ELR (cell line): ENCODE results near the gene CLCNKA.
"Not testable (repeated sequence)": the region's sequence is repeated elsewhere in the genome, so short reads cannot be mapped to it uniquely, and the experiment has no call there.

ENCODE experiments used
- DNase-seq: peaks from one replicate; pipeline ENCODE4 v3.0.0-alpha.2; 2015; ENCODE audit warnings: low read depth

CLCNKA gene

DNA sequence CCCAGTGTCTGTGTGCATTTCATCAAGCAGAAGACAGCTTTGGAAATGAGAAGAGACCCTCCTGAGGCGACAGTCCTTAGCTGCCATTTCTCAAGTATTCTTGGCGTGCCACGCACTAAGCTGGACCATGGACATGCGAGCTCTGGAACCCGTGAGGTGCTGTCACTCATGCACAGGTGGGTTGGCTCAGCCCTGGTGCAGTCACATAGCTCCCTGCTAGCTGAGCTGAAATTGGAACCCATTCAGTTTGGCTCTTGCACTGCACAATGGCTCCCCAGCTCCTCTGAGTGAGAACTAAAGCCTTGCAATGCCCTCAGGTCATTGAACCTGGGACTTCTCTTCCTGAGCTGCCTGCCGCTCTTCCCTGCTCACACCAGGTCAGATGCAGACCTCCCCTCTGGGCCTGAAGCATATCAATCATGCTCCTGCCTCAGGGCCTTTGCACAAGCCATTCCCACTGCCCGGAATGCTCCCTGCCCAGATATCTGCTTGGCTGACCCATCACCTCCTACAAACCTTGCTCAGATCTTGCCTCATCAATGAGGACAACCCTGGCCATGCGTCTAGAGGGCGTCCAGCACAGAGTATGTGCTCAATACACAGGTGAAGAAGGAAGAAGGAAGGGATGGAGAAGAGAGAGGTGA lies 24.1 kb upstream of the CLCNKA start:
- no peak for DNase-seq

DNA sequence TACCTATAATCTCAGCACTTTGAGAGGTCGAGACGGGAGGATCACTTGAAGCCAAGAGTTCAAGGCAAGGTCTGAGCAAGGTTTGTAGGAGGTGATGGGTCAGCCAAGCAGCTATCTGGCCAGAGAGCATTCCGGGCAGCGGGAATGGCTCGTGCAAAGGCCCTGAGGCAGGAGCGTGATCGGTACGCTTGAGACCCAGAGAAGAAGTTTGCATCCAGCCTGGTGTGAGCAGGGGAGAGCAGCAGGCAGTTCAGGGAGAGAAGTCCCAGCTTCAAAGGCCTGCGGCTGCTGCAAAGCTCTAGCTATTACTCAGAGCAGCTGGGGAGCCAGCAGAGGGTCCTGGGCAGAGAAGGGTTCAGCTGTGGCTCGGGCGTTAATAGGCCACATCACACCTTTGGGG lies 22.9 kb upstream of the CLCNKA start:
- DNase-seq, result no peak

DNA sequence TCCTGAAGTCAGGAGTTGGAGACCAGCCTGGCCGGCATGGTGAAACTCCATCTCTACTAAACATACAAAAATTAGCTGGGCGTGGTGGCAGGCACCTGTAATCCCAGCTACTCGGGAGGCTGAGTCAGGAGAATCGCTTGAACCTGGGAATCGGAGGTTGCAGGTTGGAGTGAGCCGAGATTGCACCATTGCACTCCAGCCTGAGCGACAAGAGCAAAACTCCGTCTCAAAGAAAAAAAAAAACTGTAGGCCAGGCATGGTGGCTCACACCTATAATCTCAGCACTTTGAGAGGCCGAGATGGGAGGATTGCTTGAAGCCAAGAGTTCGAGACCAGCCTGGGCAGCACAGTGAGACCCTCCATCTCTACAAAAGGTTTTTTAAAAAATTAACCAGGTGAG lies 20.6 kb upstream of the CLCNKA start:
- not testable (repeated sequence) for DNase-seq

DNA sequence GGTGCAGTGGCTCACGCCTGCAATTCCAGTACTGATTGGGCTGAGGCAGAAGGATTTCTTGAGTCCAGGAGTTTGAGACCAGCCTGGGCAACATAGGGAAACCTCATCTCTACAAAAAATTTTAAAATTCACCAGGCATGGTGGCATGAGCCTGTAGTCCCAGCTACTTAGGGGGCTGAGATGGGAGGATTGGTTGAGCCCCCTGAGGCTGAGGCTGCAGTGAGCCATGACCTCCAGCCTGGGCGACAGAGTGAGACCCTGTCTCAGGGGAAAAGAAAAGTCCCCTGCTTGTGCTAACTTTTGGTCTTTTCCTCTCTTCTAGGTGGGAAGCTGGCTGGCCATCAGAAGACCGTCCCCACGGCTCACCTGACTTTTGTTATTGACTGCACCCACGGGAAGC lies 16.2 kb upstream of the CLCNKA start:
- no peak for DNase-seq

DNA sequence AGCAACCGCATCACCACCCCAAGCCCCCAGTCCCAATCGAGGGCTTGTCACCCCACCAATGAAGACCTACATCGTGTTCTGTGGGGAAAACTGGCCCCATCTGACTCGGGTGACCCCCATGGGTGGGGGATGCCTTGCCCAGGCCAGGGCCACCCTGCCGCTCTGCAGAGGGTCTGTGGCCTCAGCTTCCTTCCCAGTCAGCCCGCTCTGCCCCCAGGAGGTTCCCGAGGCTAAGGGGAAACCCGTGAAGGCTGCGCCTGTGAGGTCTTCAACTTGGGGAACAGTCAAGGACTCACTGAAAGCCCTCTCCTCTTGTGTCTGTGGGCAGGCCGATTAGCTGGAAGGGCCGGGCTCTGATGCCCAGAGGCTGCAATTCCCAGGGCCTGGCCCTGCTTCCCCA lies 15.8 kb upstream of the CLCNKA start:
- DNase-seq, result no peak

DNA sequence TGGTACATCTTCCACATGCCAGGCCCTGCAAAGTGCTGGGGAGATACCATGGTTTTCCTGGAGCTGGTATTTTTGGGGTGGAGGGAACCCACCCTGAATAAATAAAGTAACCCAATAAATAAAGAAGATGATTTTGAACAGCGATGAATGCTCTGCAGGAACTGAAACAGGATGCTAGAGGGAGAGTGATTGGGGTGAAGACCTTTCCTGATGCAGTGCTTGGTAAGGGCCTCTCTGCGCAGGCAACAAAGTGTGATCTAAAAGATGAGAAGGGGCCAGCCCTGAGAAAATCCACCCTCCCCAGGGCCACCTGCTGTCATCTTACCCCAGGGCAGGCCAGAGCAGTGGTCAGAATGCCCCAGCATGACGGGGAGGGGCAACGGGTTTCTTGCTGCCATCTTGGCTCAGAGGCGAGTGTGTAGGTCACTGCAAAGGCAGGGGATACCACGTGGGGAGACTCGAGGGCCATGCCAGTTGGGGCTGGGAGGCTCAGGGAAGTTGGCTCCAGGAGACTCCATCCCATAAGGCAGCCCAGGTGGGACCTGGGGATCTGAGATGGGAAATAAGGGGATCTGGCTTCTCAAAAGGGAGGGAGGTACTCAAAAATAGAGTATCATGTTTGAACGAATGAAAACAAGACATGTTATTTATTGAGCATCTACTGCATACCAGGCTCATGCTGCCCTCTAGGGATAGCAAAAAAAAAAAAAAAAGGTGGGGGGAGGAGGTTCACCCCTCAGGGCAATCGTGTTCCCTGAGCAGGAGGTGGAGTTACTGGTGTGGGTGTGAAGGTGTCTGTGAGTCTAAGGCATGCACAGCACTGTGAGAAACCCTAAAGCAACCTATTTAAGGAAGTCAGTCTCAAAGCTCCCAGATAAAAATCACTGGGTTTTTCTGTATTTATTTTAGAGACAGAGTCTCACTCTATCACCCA lies 15.0 kb upstream of the CLCNKA start:
- DNase-seq, result peak; percentile 55

DNA sequence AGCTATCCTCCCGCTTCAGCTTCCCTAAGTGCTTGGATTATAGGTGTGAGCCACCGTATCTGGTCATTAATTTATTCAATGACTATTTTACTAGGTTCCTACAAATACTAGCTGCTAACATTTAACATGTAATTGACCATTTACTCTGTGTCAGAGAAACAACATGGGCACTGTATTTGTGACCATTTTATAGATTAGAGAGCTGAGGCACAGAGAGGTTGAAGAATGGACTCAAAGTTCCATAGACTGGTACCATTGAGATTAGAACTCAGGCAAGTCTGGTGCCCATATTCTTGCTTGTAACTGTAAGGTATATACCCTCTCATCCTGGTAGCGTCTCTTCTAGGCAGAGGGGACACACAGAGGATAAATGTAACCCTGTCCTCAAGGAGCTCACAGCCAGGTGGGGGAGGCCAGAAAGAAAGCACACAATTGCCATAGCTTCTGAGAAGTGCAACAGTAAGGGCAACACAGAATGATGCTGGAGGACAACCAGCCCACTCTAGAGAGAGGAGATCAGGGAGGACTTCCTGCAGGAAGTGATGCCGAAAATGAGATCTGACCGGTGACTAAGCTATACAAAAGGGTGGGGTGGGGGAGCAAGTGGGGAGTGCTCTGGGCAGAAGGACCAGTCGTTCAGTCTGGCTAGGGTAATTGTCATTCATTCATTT lies 14.0 kb upstream of the CLCNKA start:
- DNase-seq, result no peak

DNA sequence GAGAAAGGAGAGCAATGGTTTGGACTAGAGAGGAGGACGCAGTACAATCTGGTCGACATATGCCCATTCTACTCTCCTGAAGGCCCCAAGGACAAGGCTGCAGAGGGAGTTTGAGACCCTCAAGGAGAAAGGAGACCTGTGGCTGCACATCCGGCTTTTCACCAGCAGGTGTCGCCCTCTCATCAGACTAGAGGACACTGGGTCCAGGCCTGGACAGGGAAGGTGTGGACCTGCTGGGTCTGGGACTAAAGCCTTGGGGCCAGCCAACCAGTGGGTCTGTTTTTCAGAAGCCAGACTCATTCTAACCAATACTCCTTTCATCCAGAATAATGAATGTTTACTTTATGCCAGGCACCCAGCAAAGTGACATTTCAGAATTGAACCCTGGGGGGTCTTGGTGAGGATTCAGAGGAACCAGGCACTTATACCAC lies 12.8 kb upstream of the CLCNKA start:
- peak; percentile 79 for DNase-seq

DNA sequence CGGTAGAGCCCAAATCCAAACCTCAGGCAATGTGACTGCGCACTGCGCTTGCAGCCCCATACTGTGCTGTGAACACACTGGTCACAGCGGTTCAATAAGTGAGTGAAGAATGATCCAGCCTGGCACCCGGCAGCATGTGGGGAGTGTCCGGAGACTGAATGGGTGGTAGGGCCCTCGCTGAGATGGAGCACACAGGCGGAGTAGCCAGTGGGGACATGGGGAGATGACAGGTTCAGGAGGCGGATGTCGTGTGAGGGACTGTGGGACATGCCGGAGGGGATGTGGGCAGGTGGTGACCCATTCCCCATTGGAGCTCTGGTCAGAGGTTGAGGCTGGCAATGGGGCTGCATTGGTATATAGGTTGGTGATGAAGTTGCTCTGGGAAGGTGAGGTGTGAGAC lies 12.2 kb upstream of the CLCNKA start:
- no peak for DNase-seq

DNA sequence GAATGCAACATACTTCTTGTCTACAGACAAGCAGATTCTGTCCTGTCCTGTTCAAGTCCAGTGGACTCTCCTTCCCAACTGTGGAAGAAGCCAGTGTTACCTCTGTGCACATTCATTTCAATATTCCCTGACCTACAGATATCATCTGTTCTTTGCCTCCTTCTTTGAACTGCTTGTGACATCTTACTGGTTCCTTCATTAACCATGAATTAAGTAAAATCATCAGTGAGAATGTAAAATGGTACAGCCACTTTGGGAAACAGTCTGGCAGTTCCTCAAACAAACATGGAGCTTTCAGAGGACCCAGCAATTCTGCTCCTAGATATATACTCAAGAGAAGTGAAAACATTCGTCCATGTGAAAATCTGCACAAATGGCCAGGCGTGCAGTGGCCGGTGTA lies 11.0 kb upstream of the CLCNKA start:
- no peak for DNase-seq

DNA sequence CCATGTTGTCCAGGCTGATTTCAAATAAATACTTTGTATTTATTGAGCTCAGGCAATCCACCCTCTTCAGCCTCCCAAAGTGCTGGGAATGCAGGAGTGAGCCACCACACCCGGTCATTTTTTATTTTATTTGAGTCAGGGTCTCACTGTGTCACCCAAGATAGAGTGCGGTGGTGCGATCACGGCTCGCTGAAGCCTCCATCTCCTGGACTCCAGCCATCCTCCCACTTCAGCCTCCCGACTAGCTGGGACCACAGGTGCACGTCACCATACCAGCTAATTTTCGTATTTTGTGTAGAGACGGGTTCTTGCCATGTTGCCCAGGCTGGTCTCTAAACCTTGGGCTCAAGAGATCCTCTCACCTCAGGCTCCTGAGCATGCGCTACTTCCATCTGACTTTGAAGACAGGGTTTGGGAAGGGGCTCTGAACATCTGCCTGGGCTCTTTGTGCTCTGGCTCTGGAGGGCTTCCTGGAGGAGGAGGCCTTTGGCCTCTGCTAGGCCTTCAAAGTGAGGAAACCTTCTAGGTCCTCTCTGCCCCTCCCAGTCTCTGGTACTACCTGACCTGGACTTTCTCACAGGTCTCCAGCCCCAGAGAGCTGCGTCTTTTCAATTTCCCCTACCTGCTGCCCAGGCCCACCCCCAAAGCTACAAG lies 9.8 kb upstream of the CLCNKA start:
- DNase-seq, result no peak

DNA sequence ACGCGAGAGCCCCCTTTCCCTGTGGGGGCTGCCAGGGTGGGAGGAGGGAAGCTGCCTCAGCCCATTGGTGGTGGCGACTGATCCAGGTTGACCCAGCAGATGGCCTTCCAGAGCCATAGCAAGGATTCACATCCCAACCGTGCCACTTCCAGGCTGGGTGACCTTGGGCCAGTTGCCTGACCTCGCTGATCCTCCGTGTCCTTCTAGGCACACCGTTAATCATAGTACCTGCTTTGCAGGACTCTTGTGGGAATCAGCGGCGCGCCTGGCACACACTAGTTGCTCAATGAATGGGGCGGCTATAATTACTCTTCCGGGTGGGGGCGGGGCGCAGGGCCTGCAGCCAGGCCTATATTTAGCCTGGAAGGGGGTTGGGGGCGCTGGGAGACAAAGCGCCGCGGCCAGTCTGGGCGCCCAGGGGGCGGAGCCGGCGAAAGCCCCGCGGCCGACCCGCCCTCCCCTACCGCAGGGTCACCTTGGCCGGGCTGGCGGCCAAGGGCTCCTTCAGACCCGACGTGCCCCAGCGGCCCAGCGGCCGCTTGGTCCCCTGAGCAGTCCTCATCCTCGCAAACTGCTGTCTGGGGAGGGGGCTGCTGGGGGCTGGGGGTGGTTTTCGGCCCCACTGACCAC lies 9.1 kb upstream of the CLCNKA start:
- DNase-seq, result peak; percentile 30

DNA sequence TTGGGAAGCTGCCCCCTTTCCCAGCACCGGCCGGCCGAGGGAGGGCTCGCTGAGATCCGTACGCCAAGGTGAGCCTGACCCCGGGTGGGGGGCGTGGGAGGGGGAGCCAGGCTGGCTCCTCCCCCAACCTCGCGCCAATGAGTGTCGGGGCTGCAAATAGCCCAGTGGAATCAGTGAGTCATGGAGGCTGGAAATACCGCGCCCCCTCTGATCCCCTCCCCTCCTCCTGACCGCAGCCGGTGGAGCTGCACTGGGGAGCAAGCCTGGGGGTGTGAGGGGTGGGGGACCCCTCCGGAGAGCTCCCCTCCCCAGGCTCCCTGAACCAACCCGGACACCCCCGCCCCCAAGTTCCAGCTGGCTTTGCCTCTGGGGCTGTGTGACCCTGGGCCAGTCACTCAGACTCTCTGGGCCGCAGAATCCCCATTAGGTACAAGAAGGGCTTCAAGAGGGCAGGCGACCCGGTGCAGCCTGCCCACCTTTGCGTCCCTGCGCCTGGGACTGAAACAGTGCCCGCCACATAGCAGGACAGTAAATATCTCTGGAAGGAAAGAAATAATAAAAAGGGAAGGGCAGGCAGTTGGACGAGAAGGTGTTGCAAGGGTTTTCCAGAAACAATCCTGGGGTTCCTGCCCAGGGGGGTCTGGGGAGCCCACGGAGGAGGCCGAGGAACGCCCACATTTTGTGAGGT lies 8.5 kb upstream of the CLCNKA start:
- DNase-seq, result peak; percentile 62

DNA sequence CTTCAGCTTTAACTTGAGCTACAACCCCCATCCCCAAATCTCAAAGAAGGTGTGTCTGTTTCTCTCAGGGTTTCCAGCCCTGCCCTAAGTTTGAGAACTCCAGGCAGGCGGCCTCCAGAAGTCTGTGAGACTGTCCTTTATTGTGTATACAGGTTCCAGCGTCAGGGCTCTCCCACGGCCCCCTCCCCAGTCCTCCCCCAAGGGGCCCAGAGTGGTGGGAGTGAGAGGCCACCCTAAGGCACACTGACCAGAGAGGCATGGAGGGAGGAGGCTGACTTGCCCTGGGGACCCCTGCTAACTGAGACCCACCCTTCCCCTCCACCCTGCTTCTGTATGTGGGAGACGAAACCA lies 8.0 kb upstream of the CLCNKA start:
- no peak for DNase-seq

DNA sequence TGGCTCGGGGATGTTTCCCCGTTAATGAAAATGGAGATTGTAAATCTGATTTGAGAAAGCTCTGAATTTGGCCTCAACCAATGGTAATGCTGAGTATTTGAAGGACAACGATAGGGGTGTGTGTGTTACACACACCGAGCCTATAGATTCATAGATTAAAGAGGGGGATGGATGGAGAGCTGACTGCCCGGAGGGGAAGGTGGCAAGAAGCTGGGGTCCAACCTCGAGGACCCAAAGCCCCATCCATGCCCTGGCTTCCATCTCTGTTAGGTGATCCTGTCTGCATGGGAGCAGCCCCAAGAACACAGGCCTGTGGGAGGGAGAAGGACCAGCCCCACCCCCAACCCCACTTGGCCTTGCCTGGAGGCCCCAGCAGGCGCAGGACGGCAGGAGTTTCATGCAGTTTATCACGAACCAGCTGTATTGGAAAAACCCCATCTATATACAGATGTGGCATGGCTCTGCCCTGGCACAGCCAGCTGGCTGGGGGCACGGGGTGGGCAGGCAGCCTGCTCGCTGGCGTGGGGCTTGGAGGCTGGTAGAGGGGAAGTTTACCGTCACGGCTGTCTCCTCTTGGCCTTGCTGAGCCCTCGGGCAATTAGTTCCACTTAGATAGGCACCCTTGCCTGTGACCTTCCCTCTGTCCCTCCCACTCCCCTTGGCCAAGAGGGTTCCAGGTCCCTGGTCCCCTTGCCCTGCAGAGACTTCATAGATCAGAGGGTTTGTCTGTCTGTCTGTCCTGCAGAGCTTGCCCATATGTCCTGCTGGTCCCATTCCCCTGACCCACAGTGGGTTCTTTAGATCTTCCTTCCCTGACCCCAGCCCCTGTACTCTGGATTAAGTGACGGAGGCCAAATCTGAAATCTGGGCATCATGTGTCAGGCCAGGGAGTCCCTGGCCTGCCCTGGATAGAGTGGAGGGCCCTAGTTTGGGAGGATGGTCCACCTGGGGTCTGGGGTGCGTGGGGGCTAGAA lies 7.0 kb upstream of the CLCNKA start:
- no peak for DNase-seq

DNA sequence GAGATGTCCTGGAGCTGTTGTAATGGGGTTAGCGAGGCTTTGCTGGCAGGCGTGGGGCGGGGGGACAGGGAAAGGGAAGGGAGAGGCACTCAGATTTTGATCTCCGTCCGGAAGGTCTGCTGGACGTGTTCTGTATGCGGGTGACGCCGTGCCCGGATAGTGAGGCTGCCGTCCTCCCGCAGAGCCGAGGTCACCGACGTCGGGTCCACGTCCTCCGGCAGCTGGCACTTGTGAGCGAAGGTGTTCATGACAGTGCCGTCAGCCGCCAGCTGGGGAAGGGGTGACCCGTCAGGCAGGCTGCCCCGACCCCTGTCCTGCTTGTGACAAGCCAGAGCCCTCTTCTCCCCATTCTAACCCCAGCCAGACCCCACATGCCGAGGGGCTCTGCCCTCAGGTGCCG lies 6.3 kb upstream of the CLCNKA start:
- DNase-seq, result no peak

DNA sequence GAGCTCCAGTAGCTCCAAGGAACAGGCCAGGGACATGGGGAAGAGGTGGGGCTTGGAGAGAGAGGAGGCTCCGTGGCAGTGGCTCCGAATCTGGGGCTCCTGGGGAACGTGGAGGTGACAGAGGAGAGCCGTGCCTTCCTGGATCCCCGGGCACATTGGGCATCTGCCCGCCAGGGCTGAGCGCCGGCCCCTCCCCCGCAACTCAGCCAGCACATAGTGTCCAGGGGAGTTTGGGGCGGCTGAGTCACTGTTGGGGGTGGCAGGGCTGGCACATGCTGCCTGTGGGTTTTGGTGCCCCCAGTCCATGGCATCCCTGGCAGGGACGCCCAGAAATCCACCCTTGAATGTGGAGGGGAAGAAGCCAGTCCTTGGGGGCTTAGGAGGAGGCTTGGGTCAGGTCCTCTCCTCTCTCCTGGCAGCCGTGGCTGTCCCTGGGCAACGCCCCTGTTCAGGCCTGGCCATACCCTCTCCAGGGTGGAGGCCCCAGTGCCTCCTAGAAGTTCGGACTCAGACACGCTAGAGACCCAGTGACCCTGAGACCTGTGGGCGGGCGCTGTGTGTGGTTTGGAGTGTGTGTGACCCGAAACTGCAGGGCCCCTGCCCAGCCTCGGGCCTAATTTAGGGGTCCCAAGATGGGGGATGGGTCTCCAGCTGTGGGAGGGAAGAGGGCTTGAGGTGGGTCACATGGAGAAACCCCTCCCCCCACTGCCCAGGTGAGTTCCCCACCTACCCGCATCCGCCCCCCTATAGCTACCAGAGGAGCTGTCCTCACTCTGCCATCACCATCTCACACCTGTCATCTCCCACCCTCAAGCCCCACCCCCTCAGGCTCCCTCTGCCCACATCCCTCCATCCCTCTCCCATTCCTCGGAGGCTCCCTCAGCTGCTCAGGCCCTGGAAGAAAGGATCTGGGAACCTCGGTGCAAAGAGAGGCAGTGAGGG lies 5.6 kb upstream of the CLCNKA start:
- DNase-seq, result no peak

DNA sequence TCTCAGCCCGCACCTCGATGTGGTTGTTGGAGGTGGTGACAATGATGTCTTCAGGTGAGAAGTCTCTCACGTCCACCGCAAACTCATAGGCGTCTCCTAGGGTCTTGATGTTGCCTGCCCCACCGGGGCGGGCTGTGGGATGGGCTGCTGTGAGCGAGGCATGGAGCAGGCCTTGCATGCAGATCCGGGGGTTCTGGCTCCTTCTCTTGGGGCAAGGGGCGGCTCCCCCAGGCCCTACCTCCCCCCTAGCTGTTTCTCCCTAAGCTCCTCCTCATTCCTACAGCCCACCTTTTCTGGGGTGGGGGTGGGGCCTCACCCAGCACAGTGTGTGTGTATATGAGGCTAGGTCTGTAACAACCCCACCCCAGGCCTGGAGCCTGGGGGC lies 4.8 kb upstream of the CLCNKA start:
- no peak for DNase-seq
